Measurements from ENCODE around the gene PATE4. TPM values are rescaled to one million over a fixed set of nuclear protein-coding genes. Genes with fewer than 3 reads are reported as not detected.
"Not testable (repeated sequence)": the region's sequence is repeated elsewhere in the genome, so short reads cannot be mapped to it uniquely, and the experiment has no call there.

The PATE4 gene
- total RNA-seq, 3 donors from 2014 or later, result not detected

DNA sequence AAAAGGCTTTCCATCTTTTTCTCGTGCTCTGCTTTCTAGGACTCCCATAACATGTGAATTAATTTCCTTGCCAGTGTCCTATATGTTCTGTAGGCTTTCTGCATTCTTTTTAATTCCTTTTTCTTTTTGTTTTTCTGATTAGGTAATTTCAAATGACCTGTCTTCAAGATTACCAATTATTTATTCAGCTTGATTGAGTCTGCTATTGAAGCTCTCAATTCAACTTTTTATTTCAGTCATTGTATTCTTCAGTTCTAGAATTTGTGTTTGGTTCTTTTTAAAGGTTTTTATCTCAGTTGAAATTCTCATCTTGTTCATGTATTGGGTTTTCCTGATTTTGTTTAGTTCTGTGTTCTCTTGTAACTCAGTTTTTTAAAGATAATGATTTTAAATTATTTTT is 30.7 kb upstream of the PATE4 start:
- H3K36me3 ChIP-seq (ENCODE audit: low read depth), result no peaks in the 10 kb centered on the region
- no peaks in the 10 kb centered on the region for H3K4me1 ChIP-seq (ENCODE audit: low read depth)
- intact Hi-C loops (cut with DNase I, micrococcal nuclease), result no loop called here
- TF ChIP-seq, protein P1, sequence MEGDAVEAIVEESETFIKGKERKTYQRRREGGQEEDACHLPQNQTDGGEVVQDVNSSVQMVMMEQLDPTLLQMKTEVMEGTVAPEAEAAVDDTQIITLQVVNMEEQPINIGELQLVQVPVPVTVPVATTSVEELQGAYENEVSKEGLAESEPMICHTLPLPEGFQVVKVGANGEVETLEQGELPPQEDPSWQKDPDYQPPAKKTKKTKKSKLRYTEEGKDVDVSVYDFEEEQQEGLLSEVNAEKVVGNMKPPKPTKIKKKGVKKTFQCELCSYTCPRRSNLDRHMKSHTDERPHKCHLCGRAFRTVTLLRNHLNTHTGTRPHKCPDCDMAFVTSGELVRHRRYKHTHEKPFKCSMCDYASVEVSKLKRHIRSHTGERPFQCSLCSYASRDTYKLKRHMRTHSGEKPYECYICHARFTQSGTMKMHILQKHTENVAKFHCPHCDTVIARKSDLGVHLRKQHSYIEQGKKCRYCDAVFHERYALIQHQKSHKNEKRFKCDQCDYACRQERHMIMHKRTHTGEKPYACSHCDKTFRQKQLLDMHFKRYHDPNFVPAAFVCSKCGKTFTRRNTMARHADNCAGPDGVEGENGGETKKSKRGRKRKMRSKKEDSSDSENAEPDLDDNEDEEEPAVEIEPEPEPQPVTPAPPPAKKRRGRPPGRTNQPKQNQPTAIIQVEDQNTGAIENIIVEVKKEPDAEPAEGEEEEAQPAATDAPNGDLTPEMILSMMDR (IDR thresholded peaks at IDR 0.05), result no peak
- H3K9me3 ChIP-seq, result peaks cover 27% of the 10 kb centered on the region
- ATAC-seq (no peak), DNase-seq (no peak)
- H3K4me3 ChIP-seq, result no peak overlapping the region

DNA sequence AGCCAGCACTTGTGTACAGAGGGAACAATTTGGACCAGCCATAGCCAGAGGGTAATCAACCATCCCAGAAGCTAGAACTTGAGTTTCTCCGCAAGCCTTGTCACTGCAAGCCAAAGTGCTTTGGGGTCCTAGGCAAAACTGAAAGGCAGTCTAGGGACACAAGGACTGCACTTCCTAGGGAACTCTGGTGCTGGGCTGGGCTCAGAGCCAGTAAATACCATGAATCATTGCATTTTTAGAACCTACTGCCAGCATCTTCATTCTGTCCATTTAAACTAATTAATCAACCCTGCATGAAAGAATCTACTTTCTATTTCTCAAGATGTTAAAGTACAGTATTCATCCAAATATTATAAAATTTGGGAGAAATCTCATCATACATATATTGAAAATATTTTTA is 25.2 kb upstream of the PATE4 start:
- TF ChIP-seq, protein P1 (IDR thresholded peaks at IDR 0.05), result no peak
- intact Hi-C loops (cut with DNase I, micrococcal nuclease), result no loop called here
- DNase-seq (no peak), ATAC-seq (no peak)
- H3K4me1 ChIP-seq (ENCODE audit: low read depth), result no peaks in the 10 kb centered on the region
- H3K4me3 ChIP-seq, result no peak overlapping the region
- H3K9me3 ChIP-seq, result peaks cover 9% of the 10 kb centered on the region
- no peaks in the 10 kb centered on the region for H3K36me3 ChIP-seq (ENCODE audit: low read depth)

- TF ChIP-seq, protein P1 (IDR thresholded peaks at IDR 0.05), result no peak
- Histone ChIP-seq H3K4me3 (no peak overlapping the region), H3K36me3 (ENCODE audit: low read depth) (no peaks in the 10 kb centered on the region), H3K9me3 (no peaks in the 10 kb centered on the region), H3K4me1 (ENCODE audit: low read depth) (no peaks in the 10 kb centered on the region)
- intact Hi-C loops (cut with DNase I, micrococcal nuclease), result no loop called here
- ATAC-seq, result no peak
- DNase-seq, result no peak
Measured at GRCh38 chr11:125835748-125836147, 2.6 kb downstream of the PATE4 start.

DNA sequence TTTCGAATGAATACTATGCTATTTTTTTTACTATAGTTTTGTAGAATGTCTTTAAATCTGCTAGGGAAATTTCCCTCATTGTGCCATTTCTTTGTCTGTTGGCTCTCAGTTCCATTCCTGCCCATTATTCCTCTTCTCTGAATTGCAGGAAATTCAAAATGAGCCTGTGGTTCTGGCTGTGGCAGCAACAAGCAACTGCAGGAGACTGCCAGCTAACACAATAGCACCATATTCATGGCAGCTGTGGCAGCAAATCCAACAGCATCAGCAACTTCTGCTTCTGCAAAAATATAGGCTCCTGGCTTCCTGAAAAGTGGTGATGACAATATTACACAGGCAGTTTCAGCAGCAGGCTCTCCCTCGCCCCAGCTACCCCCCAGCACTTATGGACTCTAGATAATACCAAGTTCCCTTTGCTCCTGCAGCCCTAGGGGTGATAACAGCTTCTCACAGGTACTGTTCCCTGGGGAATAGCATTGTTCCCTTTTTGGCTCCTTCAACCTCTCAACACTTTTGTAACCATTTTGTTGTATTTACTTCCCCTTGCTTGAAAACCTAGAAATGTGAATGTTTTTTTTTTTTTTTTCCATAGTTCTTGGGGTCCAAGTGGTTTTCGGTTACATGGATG is 9.3 kb downstream of the PATE4 start:
- no peaks in the 10 kb centered on the region for H3K4me1 ChIP-seq (ENCODE audit: low read depth)
- intact Hi-C loops (cut with DNase I, micrococcal nuclease), result no loop called here
- DNase-seq, result no peak
- H3K4me3 ChIP-seq, result no peak overlapping the region
- TF ChIP-seq, protein P1 (IDR thresholded peaks at IDR 0.05), result no peak
- no peaks in the 10 kb centered on the region for H3K36me3 ChIP-seq (ENCODE audit: low read depth)
- peaks cover 22% of the 10 kb centered on the region for H3K9me3 ChIP-seq
- no peak for ATAC-seq

GRCh38 chr11:125846188-125846587 is 13.1 kb downstream of the PATE4 start:
- intact Hi-C loops (cut with DNase I, micrococcal nuclease), result no loop called here
- DNase-seq, result no peak
- no peaks in the 10 kb centered on the region for H3K4me1 ChIP-seq (ENCODE audit: low read depth)

GRCh38 chr11:125857670-125858069 is 24.6 kb downstream of the PATE4 start:
- H3K4me3 ChIP-seq; H3K4me1 ChIP-seq (ENCODE audit: low read depth); H3K36me3 ChIP-seq (ENCODE audit: low read depth); H3K9me3 ChIP-seq; intact Hi-C loops (cut with DNase I, micrococcal nuclease); DNase-seq; ATAC-seq: not testable (repeated sequence)

More at GRCh38 chr11:125846188-125846587, 13.1 kb downstream of the PATE4 start:
- TF ChIP-seq, protein P1 (IDR thresholded peaks at IDR 0.05), result no peak
- H3K36me3 ChIP-seq (ENCODE audit: low read depth), result no peaks in the 10 kb centered on the region
- H3K9me3 ChIP-seq, result peaks cover 22% of the 10 kb centered on the region
- no peak overlapping the region for H3K4me3 ChIP-seq
- no peak for ATAC-seq

DNA sequence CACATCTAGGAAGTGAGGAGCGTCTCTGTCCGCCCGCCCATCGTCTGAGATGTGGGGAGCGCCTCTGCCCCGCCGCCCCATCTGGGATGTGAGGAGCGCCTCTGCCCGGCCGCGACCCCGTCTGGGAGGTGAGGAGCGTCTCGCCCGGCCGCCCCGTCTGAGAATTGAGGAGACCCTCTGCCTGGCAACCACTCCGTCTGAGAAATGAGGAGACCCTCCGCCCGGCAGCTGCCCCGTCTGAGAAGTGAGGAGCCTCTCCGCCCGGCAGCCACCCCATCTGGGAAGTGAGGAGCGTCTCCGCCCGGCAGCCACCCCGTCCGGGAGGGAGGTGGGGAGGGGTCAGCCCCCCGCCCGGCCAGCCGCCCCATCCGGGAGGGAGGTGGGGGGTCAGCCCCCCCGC is 29.7 kb downstream of the PATE4 start:
- DNase-seq; ATAC-seq; H3K36me3 ChIP-seq (ENCODE audit: low read depth); H3K4me1 ChIP-seq (ENCODE audit: low read depth); H3K4me3 ChIP-seq; intact Hi-C loops (cut with DNase I, micrococcal nuclease); H3K9me3 ChIP-seq: not testable (repeated sequence)

DNA sequence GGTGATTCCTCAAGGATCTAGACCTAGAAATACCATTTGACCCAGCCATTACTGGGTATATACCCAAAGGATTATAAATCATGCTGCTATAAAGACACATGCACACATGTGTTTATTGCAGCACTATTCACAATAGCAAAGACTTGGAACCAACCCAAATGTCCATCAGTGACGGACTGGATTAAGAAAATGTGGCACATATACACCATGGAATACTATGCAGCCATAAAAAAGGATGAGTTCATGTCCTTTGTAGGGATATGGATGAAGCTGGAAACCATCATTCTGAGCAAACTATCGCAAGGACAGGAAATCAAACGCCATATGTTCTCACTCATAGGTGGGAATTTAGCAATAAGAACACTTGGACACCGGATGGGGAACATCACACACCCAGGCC is 32.2 kb downstream of the PATE4 start:
- H3K36me3 ChIP-seq (ENCODE audit: low read depth); intact Hi-C loops (cut with DNase I, micrococcal nuclease); ATAC-seq; H3K4me3 ChIP-seq; H3K9me3 ChIP-seq; H3K4me1 ChIP-seq (ENCODE audit: low read depth); DNase-seq: not testable (repeated sequence)

All from mucosa of descending colon (tissue), 3 donors.